DMS153 (cell line): ENCODE data around the gene NFIB.

Source experiments
- DNase-seq: peaks from one replicate; lab custom pipeline; 2025; lab: John Stamatoyannopoulos, UW

The NFIB gene

GRCh38 chr9:14185016-14185415 is 128.9 kb downstream of the NFIB start:
- DNase-seq = no peak

DNA sequence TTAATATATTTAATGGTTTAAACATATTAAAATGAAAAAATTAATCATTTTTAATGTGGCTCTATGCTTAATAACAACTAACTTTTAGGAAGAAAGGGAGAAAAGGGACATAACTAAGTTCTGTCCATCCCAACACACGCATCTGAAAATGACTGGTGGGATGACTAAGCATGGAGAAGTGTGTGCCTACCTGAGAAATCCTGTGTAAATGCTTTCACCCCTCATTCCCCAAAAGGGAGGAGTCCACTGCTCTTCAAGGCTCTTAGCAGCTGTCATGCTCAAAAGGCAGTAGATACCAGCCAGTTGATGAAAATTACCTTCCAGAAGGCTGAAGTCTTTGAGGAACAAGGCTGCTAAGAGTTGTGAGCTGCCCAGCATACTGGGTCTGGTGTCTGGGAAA is 130.9 kb downstream of the NFIB start:
- no peak for DNase-seq

GRCh38 chr9:14180960-14181537 is 132.9 kb downstream of the NFIB start:
- DNase-seq = no peak

DNA sequence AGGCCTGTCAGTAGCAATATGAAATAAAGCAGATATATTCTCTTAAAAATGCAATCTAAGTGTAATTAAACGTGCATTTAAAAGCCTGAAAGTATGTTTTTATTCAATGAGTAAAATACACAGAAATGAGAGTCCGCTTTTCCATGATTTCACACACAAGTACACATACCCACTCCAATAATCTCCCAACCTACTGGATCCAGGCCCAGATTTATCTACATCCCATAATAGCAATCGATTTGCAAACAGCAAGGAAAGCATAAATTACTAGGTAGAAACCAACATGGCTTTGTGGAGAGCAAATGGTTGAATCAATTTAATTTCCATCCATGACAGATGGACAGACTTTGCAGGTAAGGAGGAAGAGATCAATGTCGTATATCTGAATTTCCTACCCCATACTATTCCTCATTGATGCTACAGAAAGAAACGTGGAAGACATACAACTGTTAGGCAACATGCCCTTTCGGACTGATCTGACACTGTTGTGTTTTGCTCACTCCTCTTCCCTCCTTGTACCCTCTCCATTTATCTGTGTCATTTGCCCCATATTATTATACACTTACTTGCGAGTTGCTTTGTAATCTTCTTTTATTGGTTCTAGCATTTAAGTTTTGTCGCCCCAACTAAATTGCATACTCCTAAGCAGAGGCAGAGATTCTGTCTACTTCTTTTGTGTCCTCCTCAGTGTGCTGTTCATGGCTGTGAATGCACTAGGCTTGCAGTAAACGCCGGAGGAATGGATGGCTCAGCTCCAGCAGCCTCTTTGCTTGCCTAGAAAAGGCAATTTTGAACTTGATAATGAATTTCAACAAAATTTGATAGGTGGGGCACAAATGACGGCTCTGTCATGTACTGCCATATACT is 133.6 kb downstream of the NFIB start:
- DNase-seq = peak; percentile 52

- DNase-seq = peak; percentile 82
Measured at GRCh38 chr9:14179449-14179848, 134.5 kb downstream of the NFIB start.

- DNase-seq = no peak
Measured at GRCh38 chr9:14175778-14176177, 138.2 kb downstream of the NFIB start.

- DNase-seq = no peak
Measured at GRCh38 chr9:14173713-14174112, 140.2 kb downstream of the NFIB start.

DNA sequence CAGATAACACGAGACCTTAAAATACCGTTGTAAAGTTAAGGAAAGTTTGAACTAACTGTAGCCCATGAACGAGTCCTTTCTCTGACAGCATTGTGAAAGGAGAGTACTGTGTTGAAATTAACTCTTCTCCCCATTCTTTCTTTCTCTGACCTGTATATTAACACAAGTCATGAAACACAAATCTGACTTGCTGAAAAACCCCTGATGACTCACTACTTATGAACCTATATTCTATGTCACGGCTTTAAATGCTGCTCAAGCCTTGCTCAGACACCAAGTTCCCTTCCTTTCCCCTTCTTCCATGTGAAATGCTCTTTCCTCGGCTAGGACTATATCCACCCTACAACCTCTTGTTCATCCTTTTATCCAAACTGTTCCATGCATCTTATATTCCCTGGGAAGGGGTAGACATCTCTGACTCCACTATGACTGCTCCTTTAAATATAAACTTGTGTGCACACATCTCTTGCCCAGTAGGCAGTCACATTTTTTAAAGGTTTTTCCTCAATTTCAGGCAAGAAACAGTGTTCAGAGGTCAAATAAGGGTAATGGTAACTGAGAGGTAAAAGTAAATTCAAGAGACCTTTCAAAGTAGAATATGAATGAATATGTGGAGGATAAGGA is 142.9 kb downstream of the NFIB start:
- DNase-seq = no peak

GRCh38 chr9:14170392-14170931 is 143.5 kb downstream of the NFIB start:
- no peak for DNase-seq

DNA sequence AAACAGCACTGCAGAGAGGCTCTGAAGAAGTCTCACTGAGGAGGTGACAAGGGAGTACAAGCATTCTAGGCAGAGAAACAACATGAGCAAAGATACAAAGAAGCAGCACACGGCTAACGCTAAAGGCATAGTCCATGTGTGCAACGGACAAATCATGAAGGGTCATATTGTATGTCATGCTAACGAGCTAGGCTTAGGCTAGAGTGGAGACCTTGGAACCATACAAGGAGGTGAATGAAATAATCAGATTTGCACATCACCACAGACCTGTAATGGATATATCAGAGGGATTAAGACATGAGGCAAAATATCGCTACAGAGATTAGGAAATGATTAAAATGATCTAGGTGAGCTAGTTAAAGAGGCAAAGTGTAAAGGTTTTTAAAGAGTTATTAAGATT is 145.6 kb downstream of the NFIB start:
- no peak for DNase-seq

GRCh38 chr9:14165376-14166035 is 148.4 kb downstream of the NFIB start:
- peak; percentile 71 for DNase-seq

GRCh38 chr9:14164908-14165307 is 149.0 kb downstream of the NFIB start:
- no peak for DNase-seq

GRCh38 chr9:14159440-14160216 is 154.3 kb downstream of the NFIB start:
- DNase-seq = peak; percentile 63

- DNase-seq = no peak
Measured at GRCh38 chr9:14158916-14159315, 155.0 kb downstream of the NFIB start.

DNA sequence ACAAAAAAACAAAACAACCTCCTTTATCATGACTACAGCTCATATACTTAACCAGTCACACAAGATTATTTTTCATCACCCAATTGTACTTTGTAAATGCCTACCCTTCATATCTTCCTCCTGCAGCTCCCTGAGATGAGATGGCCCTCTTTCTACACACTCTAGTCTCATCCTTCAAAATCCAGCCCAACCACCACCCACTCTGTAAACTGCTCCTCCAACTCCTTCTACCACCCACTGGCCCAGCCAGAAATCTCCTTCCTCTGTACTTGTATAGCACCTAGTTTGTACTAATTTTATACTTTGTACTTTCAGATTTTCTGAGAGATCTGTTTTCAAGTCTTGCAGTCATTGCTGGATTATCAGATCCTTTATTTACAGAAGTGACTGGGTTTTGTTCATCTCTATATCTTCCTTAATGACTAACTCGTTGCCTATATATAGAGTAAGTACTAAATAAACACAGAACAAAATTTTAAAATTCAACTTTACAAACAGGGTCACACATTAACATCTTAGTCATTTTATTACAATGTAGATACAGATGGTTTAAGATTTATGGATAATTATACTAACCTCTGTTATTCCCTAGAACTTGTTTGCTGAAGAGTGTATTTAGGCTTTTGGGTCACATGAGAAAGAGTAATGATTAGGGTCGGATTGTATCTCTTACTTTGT is 155.7 kb downstream of the NFIB start:
- no peak for DNase-seq

- DNase-seq = no peak
Measured at GRCh38 chr9:14157191-14157590, 156.8 kb downstream of the NFIB start.

DNA sequence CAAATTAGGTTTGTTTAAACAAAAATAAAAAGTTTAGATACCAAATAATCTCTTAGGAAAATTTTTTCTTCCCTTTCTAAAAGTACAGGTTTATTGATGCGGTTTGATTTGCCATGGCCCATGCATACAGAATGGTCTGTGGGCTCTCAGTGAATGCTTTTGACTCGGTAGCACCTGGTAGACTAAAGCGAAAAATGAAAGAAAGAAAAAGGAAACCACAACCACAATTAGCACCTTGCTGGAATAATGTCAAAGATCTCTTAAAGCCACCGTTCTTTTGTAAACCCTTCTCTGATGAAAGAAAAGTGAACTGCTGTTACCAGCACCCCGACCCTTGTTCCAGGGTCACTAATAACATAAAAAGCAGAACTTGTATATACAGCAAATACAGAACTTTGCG is 157.9 kb downstream of the NFIB start:
- no peak for DNase-seq

DNA sequence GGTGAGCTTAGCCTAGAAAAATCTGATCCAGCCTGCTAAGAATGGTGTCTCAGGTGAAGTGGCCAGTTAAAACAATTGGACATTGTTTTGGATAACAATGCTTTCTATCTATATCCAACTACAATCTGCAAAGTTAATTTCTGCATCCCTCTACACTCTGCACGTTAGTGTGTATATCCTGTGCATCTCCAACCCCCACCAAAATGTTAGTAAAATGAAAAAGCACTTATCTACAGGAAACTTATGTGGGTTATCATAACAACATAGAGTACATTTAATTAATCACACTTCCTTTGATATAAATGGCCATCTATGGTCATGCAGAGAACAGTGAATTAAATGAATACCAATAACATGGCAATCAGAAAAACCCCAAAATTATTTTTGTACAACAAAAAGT is 158.7 kb downstream of the NFIB start:
- DNase-seq = no peak

DNA sequence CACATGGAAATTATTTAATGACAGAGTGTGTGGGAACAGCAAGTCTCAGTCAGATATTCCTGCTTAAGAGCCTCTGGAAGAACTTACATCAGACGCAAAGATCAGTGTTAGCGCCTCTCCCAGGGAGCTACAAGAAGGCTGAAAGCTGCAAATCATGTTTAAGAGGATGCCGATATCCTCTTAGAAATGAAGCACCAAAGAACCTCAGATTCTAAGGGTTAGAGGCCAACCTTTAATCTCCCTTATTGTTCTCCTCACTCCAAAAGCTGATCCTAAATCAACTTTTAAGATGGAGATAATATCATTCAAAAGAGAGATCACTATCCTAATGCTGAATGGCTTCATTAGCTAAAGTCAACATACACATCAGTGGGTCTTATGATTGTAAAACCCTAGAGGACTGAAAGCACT is 160.6 kb downstream of the NFIB start:
- no peak for DNase-seq

- DNase-seq = no peak
Measured at GRCh38 chr9:14151451-14151850, 162.5 kb downstream of the NFIB start.

DNA sequence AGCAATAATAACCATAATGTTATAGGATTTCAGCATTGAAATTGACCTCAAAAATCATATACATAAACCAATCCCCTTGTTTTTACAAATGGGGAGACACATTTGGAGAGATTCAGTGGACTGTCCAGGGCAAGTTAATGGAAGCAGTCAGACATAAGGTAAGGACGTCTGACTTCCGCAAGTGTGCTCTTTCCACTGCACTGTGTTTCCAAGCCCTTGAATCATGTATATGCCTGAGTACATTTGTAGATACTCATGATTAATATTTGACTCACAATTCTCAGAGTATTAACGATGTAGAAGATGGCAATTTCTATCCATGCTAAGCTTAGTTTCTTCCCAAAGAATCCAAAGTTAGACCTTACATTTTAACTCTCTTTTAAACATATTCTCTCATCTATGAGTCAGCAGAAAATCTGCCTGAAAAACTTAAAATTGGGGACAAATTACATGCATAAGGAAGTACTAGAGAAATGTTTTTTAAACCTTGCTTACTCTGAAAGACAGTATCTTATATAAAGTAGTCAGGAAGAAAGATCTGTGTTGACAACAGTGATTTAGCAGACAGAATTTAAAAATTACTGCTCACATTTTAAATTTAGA is 165.3 kb downstream of the NFIB start:
- DNase-seq = no peak
